ENCODE measurements around the gene GTF3C5.
A peak's percentile ranks its signal among the peaks of the same experiment; 100 is the strongest.
"Not testable (repeated sequence)": the region's sequence is repeated elsewhere in the genome, so short reads cannot be mapped to it uniquely, and the experiment has no call there.

GTF3C5 gene

GRCh38 chr9:133030317-133031129, at the start of gene GTF3C5:
GTF3C5 (plus strand) TSS chr9:133030997; CDS start chr9:133031012, 15 bp downstream.
- peak; percentile 76 to 86 (median 85) for DNase-seq (ENCODE audit: low read depth in 3 of 3)

GRCh38 chr9:132982458-132982857, 48.3 kb upstream of the GTF3C5 start:
- no peak for DNase-seq (ENCODE audit: low read depth in 3 of 3)

- no peak for DNase-seq (ENCODE audit: low read depth in 3 of 3)
Observed at GRCh38 chr9:132983491-132984201, 47.2 kb upstream of the GTF3C5 start.

GRCh38 chr9:132984202-132985070, 46.4 kb upstream of the GTF3C5 start:
- no peak for DNase-seq (ENCODE audit: low read depth in 3 of 3)

- DNase-seq (ENCODE audit: low read depth in 3 of 3) = no peak
Observed at GRCh38 chr9:132985071-132985350, 45.8 kb upstream of the GTF3C5 start.

GRCh38 chr9:132985489-132985888, 45.3 kb upstream of the GTF3C5 start:
- DNase-seq (ENCODE audit: low read depth in 3 of 3) = no peak

GRCh38 chr9:132986114-132986513, 44.7 kb upstream of the GTF3C5 start:
- DNase-seq (ENCODE audit: low read depth in 3 of 3) = no peak

GRCh38 chr9:132986640-132987620, 43.9 kb upstream of the GTF3C5 start:
- no peak for DNase-seq (ENCODE audit: low read depth in 3 of 3)

GRCh38 chr9:132988244-132989013, 42.4 kb upstream of the GTF3C5 start:
- DNase-seq (ENCODE audit: low read depth in 3 of 3) = no peak

- no peak for DNase-seq (ENCODE audit: low read depth in 3 of 3)
Observed at GRCh38 chr9:132989014-132989310, 41.8 kb upstream of the GTF3C5 start.

- DNase-seq (ENCODE audit: low read depth in 3 of 3) = no peak
Observed at GRCh38 chr9:132989414-132989996, 41.3 kb upstream of the GTF3C5 start.

GRCh38 chr9:132989998-132990557, 40.7 kb upstream of the GTF3C5 start:
- not testable (repeated sequence) for DNase-seq (ENCODE audit: low read depth in 3 of 3)

- no peak for DNase-seq (ENCODE audit: low read depth in 3 of 3)
Observed at GRCh38 chr9:132990781-132991180, 40.0 kb upstream of the GTF3C5 start.

- no peak for DNase-seq (ENCODE audit: low read depth in 3 of 3)
Observed at GRCh38 chr9:132991351-132992300, 39.2 kb upstream of the GTF3C5 start.

GRCh38 chr9:132993511-132993939, 37.3 kb upstream of the GTF3C5 start:
- no peak for DNase-seq (ENCODE audit: low read depth in 3 of 3)

- DNase-seq (ENCODE audit: low read depth in 3 of 3) = no peak
Observed at GRCh38 chr9:132994410-132995120, 36.2 kb upstream of the GTF3C5 start.

- DNase-seq (ENCODE audit: low read depth in 3 of 3) = no peak
Observed at GRCh38 chr9:132995121-132995420, 35.7 kb upstream of the GTF3C5 start.

GRCh38 chr9:132995879-132996278, 34.9 kb upstream of the GTF3C5 start:
- no peak for DNase-seq (ENCODE audit: low read depth in 3 of 3)
